Astrocyte of the hippocampus (primary cell): ENCODE measurements around the gene UGT1A6.

Source experiments
- DNase-seq: peaks from one replicate; pipeline ENCODE4 v3.0.0; 2011; ENCODE audit warnings: low read depth, low spot score

The UGT1A6 gene

DNA sequence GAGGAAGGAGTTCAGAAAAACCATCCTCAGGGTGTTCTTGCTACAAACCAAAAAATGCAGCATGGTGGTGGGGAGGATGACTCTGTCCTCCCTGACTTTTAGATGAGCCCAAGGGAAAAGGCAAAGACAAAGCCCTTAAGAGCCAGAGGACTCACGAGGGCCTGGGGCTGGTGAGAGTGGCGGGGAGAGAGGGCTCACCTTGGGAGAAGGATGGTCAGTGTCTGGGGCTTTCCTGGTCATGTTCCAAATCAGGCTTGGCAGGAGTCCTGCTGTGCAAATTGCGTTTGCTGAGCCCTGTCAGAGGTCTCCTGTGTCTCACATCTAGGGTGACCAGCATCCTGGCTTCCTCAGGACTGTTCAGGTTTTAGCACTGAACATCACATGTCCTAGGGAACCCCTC, 72.1 kb downstream of the UGT1A6 start:
- DNase-seq, result no peak

DNA sequence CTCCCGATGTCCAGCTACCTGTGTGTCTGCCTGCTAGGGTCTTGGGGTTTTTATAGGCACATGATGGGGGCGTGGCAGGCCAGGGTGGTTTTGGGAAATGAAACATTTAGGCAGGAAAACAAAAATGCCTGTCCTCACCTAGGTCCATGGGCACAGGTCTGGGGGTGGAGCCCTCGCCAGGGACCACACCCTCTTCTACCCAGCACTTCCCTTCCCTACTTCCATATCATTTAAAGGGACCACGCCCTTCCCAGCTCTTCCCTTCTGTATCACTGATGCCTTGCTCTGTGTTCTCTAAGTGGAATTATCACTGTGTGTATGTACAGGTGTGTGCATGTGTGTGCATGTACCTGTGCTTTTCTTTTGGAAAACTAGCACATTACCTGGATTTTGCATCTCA, 73.7 kb downstream of the UGT1A6 start:
- DNase-seq, result no peak

DNA sequence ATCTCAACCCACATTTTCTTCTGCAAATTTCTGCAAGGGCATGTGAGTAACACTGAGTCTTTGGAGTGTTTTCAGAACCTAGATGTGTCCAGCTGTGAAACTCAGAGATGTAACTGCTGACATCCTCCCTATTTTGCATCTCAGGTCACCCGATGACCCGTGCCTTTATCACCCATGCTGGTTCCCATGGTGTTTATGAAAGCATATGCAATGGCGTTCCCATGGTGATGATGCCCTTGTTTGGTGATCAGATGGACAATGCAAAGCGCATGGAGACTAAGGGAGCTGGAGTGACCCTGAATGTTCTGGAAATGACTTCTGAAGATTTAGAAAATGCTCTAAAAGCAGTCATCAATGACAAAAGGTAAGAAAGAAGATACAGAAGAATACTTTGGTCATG, 75.4 kb downstream of the UGT1A6 start:
- DNase-seq, result no peak

DNA sequence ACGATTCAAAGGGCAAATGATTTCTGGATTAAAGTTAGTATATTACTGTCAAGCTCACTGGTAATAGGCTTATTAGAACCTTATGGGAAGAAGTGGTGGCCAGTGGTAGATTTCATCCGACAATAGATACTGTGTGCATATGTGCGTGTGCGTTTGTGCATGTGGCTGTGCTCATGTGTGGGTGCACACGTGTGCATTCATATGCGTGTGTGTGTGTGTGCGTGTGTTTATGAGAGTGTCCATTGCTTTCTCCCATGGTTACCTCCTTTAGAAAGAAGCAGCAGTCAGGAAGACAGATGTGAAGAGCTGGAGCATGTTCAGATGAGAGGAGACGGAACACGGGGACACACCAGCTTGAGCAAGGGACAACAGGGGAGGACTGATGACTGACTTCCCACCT, 76.6 kb downstream of the UGT1A6 start:
- DNase-seq, result no peak

DNA sequence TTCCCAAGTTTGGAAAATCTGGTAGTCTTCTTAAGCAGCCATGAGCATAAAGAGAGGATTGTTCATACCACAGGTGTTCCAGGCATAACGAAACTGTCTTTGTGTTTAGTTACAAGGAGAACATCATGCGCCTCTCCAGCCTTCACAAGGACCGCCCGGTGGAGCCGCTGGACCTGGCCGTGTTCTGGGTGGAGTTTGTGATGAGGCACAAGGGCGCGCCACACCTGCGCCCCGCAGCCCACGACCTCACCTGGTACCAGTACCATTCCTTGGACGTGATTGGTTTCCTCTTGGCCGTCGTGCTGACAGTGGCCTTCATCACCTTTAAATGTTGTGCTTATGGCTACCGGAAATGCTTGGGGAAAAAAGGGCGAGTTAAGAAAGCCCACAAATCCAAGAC, 79.5 kb downstream of the UGT1A6 start:
- DNase-seq, result no peak

GRCh38 chr2:233772583-233772982, 79.9 kb downstream of the UGT1A6 start:
- DNase-seq, result no peak

DNA sequence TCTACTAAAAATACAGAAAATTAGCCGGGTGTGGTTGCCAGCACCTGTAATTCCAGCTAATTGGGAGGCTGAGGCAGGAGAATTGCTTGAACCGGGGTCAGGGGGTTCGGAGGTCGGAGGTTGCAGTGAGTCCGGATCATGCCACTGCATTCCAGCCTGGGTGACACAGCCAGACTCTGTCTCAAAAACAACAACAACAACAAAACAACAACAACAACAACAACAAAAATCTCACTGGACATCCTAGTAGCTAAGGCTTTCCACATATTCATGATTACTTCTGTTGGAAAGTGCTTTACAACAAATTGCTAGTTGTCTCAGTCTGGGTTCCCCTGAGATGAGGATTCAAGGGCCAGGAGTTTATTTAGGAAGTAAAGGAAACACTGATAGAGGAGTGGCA, 81.2 kb downstream of the UGT1A6 start:
- DNase-seq, result no peak

- DNase-seq, result no peak
Observed at GRCh38 chr2:233775414-233775813, 82.7 kb downstream of the UGT1A6 start.

GRCh38 chr2:233778030-233778429, 85.3 kb downstream of the UGT1A6 start, which contains the start of gene MROH2A:
Gene MROH2A, plus strand, starts transcription at chr2:233778330. Its CDS starts 1,029 bp downstream, at chr2:233779359.
- no peak for DNase-seq

GRCh38 chr2:233779722-233780121, 87.0 kb downstream of the UGT1A6 start:
- DNase-seq, result no peak

GRCh38 chr2:233780771-233781170, 88.1 kb downstream of the UGT1A6 start:
- DNase-seq, result no peak

DNA sequence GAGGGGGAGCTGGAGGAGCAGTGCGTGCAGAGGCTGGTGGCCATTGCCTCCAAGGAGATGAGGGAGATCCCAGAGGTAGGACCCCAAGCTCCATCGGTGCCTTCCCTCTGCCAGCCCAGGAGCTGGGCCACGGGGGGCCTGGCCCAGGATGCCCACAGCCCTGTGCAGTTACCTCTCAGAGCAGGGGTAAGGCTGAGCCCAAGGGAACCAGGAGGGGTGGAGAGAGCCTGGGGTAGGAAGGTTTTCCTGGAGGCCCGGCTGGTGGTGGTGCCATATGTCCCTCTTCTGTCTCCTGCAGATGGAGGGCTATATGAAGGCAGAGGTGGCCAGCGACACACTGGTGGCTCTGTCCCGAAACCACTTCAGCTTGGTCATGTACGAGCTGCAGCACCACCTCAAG, 96.9 kb downstream of the UGT1A6 start:
- DNase-seq, result no peak

DNA sequence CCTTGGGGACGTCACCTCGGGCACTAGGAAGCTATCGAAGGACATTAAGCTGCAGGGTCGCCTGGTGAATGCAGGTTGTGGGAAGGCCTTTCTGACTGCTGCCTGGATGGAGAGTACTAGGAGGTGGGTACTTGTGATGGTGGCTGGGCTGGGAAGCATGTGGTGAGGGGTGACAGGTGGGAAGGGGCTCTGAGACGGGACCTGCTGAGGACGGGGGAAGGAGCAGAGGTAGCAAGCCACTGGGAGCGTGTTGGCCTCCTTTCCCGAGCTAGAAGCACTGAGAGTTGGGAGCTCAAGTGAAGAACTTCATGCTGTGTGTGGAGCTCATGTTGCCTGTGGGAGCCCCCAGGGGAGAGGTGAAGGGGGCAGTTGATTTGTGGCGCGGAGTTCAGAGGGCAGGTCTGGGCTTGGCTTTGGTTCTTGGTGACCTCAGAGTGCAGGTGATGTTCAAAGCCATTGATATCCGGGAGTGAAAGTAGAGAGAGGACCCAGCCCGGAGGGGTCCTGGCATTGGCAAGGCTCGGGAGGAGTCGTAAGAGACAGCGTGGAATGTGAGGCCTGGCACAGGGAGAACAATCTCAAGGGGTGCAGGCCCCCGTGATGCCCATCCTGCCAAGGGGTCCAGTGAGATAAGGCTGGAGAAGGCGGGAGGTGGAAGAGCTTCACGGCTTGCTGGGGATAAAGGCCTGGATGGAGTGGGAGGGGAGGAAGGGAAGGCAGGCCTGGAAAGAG, 98.6 kb downstream of the UGT1A6 start:
- no peak for DNase-seq

DNA sequence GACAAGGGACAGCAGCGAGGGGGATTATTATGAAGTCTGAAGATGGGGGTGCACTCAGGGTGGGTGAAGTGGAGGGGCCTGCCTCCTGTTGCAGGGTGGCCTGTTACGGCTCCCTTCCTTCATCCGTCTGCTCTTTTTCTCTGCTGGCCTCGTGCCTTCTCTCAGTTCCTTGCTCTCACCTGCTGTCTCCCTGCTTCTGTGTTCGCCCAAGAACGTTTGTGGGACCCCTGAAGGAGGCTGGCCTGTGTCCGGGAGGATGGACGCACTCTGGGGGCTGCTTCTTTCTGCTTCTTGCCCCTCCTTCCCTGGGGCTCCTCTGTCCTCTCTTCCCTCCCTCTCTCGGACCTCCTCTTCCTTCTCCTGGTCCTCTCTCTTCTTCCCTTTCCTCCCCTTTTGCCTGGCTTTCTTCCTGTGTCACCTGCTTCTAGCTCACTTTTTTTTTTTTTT, 99.2 kb downstream of the UGT1A6 start:
- no peak for DNase-seq

DNA sequence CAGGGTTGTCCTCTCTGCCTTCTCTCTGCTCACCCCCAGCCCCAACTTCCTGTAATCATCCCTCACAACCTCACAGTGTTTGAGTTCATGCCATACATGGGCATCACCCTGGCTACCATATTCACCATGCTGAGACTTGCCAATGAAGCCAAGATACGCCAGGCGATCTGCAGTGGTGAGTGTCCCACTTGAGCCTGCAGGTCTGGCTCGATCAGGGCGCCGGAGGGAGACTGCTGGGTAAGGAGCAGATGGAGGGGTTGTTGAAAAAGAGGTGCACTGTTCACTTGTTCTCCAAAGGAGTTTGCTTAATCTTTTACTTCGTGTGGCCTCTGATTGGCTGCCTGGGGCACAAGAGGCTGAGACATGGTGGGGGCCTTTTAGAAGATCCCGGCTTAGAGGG, 100.0 kb downstream of the UGT1A6 start:
- no peak for DNase-seq

- DNase-seq, result no peak
Observed at GRCh38 chr2:233793465-233794127, 100.9 kb downstream of the UGT1A6 start.

GRCh38 chr2:233794128-233794658, 101.5 kb downstream of the UGT1A6 start:
- no peak for DNase-seq

DNA sequence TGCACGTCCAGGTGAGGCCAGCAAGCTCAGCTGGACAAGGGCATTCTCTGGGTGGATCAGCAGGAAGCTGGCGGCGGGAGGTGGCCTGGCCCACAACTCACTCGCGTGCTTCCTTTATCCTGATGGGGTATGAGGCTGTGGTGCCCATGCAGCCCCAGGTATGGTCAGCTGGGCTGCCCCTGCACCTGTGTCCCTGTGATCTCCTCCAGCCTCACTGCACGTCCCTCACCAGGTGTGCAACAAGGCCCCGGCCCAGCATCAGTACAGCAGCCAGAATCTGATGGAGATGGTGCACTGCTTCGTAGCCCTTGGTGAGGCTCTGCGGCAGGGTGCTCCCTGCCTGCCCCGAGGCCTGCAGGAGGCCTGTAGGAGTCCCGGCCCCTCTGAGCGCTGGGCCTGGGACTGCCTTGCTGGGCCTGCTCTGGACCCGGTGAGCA, 103.1 kb downstream of the UGT1A6 start:
- no peak for DNase-seq

GRCh38 chr2:233796254-233796653, 103.6 kb downstream of the UGT1A6 start:
- no peak for DNase-seq

GRCh38 chr2:233798335-233799086, 105.8 kb downstream of the UGT1A6 start:
- no peak for DNase-seq

DNA sequence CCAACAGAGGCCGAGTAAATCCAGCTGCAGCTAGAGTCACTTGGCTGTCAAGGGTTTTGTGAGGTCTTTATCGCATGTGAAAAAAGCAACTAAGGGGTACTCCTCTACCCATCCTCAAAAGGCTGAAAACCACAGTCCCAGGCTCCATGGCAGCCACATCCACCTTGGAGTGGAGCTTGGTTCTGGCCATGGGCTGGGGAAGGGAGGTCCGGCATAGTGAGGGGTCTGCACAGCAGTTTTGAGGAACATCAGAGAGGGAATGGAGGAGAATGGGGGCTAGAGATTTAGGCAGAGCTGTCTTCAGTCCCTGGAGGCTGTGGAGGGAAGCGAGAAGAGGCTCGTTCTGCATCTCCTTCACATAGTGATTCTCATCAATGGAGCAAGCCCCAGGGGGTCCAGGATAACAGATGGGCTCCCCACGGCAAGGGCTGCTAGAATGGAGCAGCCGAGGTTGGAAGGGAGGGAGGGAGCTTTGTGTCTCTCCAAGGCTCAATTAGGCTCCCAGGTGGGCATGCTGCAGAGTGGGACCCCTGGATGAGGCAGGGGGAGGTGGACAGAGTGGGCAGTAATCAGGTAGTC, 106.5 kb downstream of the UGT1A6 start:
- no peak for DNase-seq

GRCh38 chr2:233799716-233800115, 107.0 kb downstream of the UGT1A6 start:
- DNase-seq, result no peak
